GM12878 (cell line): ENCODE results near the gene ELAVL3. TPM values are rescaled to one million over a fixed set of nuclear protein-coding genes. Genes with fewer than 3 reads are reported as not detected.

Source experiments
- ATAC-seq: fragments of 200-7000 bp; cut with Tn5 transposase; 3 replicates; pipeline ENCODE4 v1.9.1; 2020; ENCODE audit warnings: mild to moderate bottlenecking, moderate library complexity
- BruUV-seq: library from RNA; stranded (reverse); fragments of 400-500 nt; replicated peaks from 2 replicates; lab custom pipeline; 2021; lab: Mats Ljungman, UMichigan
- CTCF ChIA-PET: fragments of 300-600 bp; sonication (Branson Sonifier 250); formaldehyde crosslinking; extraction: SDS; loops from one replicate; lab custom pipeline; 2021; ENCODE audit warnings: inconsistent platforms; lab: Yijun Ruan, JAX
- POLR2A ChIA-PET: fragments of 350-600 bp; formaldehyde crosslinking; extraction: SDS; loops from one replicate; lab custom pipeline; 2021; ENCODE audit warnings: inconsistent platforms; lab: Charles Lee
- RAD21 ChIA-PET: fragments of 300-600 bp; sonication (Branson Sonifier 250); formaldehyde crosslinking; loops from one replicate; lab custom pipeline; 2023; ENCODE audit warnings: antibody characterized with exemption; ENCODE audit not compliant: unreplicated experiment; lab: Charles Lee
- SMC1A ChIA-PET: fragments of 300-600 bp; sonication (Branson Sonifier 250); formaldehyde crosslinking; loops from one replicate; lab custom pipeline; 2023; ENCODE audit not compliant: unreplicated experiment, uncharacterized antibody; lab: Charles Lee
- DNase-seq: peaks from one replicate; pipeline ENCODE4 v3.0.0-alpha.2; 2011; ENCODE audit warnings: low read depth, low spot score
- FAIRE-seq: peaks from 3 replicates; lab custom pipeline; 2011; peaks lifted over from hg19 to GRCh38; lab: Jason Lieb, UNC
- H2AFZ ChIP-seq: 2 replicates; pipeline ENCODE4 v1.6.0; 2011; ENCODE audit warnings: low read depth, low read length, control low read depth; ENCODE audit not compliant: control insufficient read depth
- H3K27ac ChIP-seq: 2 replicates; pipeline ENCODE4 v1.5.1; 2011; ENCODE audit warnings: control low read depth; ENCODE audit not compliant: control insufficient read depth, insufficient read depth
- H3K27me3 ChIP-seq, 2 experiments: replicated peaks in 1 of 2; 2 replicates each; pipeline versions ENCODE4 v1.6.0 to v1.6.1; 2011; ENCODE audit warnings: low read length in 1 of 2; ENCODE audit not compliant: control insufficient read depth in 2 of 2, insufficient read depth in 2 of 2
- H3K36me3 ChIP-seq, 2 experiments: 2 replicates each; pipeline ENCODE4 v1.5.1; 2011; ENCODE audit warnings: low read length in 1 of 2; ENCODE audit not compliant: control insufficient read depth in 2 of 2, insufficient read depth in 2 of 2
- H3K4me1 ChIP-seq: 2 replicates; pipeline ENCODE4 v1.6.1; 2011; ENCODE audit warnings: mild to moderate bottlenecking, low read length, moderate library complexity, mixed read lengths; ENCODE audit not compliant: control insufficient read depth, insufficient read depth
- H3K4me2 ChIP-seq: 2 replicates; pipeline ENCODE4 v1.6.0; 2011; ENCODE audit warnings: control low read depth; ENCODE audit not compliant: control insufficient read depth, insufficient read depth
- H3K4me3 ChIP-seq: fragments of 200-600 bp; sonication (generic); 2 replicates; pipeline ENCODE4 v1.5.1; 2016
- H3K79me2 ChIP-seq: 2 replicates; pipeline ENCODE4 v1.6.0; 2011; ENCODE audit warnings: low read length; ENCODE audit not compliant: control insufficient read depth, insufficient read depth
- H3K9ac ChIP-seq: 2 replicates; pipeline ENCODE4 v1.8.0; 2011; ENCODE audit warnings: low read length, control low read depth, mixed read lengths; ENCODE audit not compliant: control insufficient read depth, insufficient read depth
- H3K9me3 ChIP-seq: replicated peaks from 3 replicates; pipeline ENCODE4 v1.5.1; 2011; ENCODE audit warnings: mild to moderate bottlenecking, low read length; ENCODE audit not compliant: control insufficient read depth, insufficient read depth
- H4K20me1 ChIP-seq: 2 replicates; pipeline ENCODE4 v1.6.0; 2011; ENCODE audit not compliant: control insufficient read depth, insufficient read depth
- SIX5 ChIP-seq: IDR thresholded peaks from 2 replicates; pipeline ENCODE4 v1.6.1; 2011; ENCODE audit warnings: mild to moderate bottlenecking, low read depth, low read length, moderate library complexity; ENCODE audit not compliant: severe bottlenecking
- SMC3 ChIP-seq: IDR thresholded peaks from 2 replicates; pipeline ENCODE4 v1.6.1; 2011; ENCODE audit warnings: low read length, improper control_type of control experiment, borderline replicate concordance
- YY1 ChIP-seq: IDR thresholded peaks from 2 replicates; pipeline ENCODE4 v1.6.1; 2011; ENCODE audit warnings: low read depth, mild to moderate bottlenecking, low read length
- ZNF384 ChIP-seq: IDR thresholded peaks from 2 replicates; pipeline ENCODE4 v1.6.1; 2012; ENCODE audit warnings: low read depth, mild to moderate bottlenecking, low read length, improper control_type of control experiment, borderline replicate concordance
- WGBS: methylation state at CpG from one replicate; pipeline ENCODE4 v1.1.6; 2016; ENCODE audit warnings: low lambda C conversion rate; ENCODE audit not compliant: insufficient replicate concordance, insufficient coverage; ENCODE audit errors: missing lambda C conversion rate; 5-methylcytosine and 5-hydroxymethylcytosine counted together
- in situ Hi-C: fragments of 300-500 bp; cut with MboI; formaldehyde crosslinking; loops from 9 replicates; pipeline ENCODE4 v1.14.3; 2018; ENCODE audit warnings: mixed read lengths
- intact Hi-C: fragments of 100-400 bp; cut with micrococcal nuclease; formaldehyde crosslinking; loops from one replicate; pipeline ENCODE4 v1.14.2; 2022; ENCODE audit not compliant: unreplicated experiment
- polyA plus RNA-seq, 11 experiments: library from polyadenylated mRNA; depleted of rRNA in 4 of 11; unstranded in 6 of 11; stranded (reverse) in 5 of 11; fragments of >200 nt; fragmentation: Nextera tagmentation in 4 of 11; fragmentation: Illumina TruSeq in 1 of 11; extraction: Ambion mirVana in 4 of 11; extraction: Trizol in 1 of 11; gene quantifications; 1 replicate in 1 of 11; 2 replicates in 10 of 11; pipeline versions ENCODE4 v1.2.1 to v1.2.3, GENCODE V29; 2011 to 2016; ENCODE audit warnings: inconsistent platforms in 2 of 11, missing spikeins in 2 of 11, low read depth in 1 of 11
- total RNA-seq, 4 experiments: library from RNA; depleted of rRNA in 3 of 4; stranded (reverse); fragments of >200 nt in 3 of 4; fragmentation: Illumina TruSeq in 1 of 4; extraction: Trizol in 1 of 4; gene quantifications; 2 replicates each; pipeline versions ENCODE4 v1.2.1 to v1.2.3, GENCODE V29; 2013 to 2021
- TF ChIP-seq, protein P1 (sequence below), 3 experiments: IDR thresholded peaks in 2 of 3; conservative IDR thresholded peaks in 1 of 3; 2 replicates each; pipeline ENCODE4 v1.5.1; 2011; ENCODE audit warnings: low read depth in 3 of 3, low read length in 3 of 3, mild to moderate bottlenecking in 3 of 3, control low read depth in 2 of 3, moderate library complexity in 2 of 3, inconsistent platforms in 1 of 3, mixed read lengths in 1 of 3; ENCODE audit not compliant: control insufficient read depth in 2 of 3, insufficient read depth in 1 of 3; ENCODE audit errors: extremely low read depth in 1 of 3
- TF ChIP-seq, protein P2 (sequence below): fragments of 450-650 bp; IDR thresholded peaks from 2 replicates; pipeline ENCODE4 v1.6.1; 2016; ENCODE audit warnings: mild to moderate bottlenecking

ELAVL3 gene
- total and polyA plus RNA-seq, 10 of the 15 experiments (the other 5 are each of a cell fraction or from before 2014, with no cell fraction given) = under 0.01 to 0.05 (median 0.01) TPM; not detected in 7

DNA sequence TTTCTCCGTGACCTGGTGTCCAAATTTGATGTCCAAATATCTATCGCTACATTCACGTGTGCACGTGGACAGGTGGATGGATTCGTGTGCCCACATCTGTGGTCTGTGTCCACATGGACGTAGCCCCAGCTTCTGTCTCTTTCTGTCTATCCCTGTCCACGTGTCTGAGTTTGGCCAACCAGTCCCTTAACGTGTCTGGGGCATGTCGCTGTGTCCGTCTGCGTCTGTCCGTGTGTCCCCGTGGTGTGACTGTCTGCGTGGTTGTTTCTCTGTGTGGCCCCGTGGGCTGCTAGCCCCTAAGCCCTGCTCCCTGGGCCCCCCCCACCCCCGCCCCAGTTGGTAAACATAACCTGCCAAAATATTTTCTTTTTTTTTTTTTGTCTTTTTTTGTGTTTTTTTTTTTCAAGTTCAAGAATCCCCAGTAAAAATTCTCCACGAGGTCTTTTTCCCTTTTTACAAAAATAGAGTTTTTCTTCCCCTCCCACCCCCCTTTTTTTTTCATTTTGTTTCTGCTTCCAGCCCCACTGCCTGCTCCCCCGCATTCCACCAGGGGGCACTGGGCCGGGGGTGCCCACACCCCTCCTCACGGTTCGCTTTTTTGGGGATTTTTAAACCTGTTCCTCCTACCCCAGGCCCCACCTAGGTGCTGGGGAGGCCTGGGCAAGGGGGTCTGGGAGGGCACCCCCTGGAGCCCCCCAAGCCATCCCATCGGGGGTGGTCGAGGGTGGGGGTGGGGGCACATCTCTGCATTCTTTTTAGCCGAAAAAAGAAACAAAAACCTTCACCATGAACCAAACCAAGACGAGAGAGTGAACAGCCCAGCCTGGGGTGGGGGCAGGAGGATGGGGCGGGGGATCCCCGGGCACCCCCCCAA lies 27.1 kb downstream of the ELAVL3 start:
- H3K4me3 ChIP-seq = no peak overlapping the region
- no peak overlapping the region for H3K4me2 ChIP-seq
- SMC1A ChIA-PET = no interaction called here
- H3K27ac ChIP-seq = no peak overlapping the region
- CTCF ChIA-PET = no interaction called here
- in situ Hi-C loops = no loop called here
- no peaks in the 10 kb centered on the region for H4K20me1 ChIP-seq
- no TSS peak for BruUV-seq
- ATAC-seq (0 out of 3 replicates have a peak, but pooled peaks have one; percentile 23), FAIRE-seq (no peak), DNase-seq (no peak)
- 40% methylated on average over 25 of the region's 27 CpGs for WGBS
- intact Hi-C loops = no loop called here
- POLR2A ChIA-PET = no interaction called here
- no peak overlapping the region for H3K9ac ChIP-seq
- H2AFZ ChIP-seq = no peak overlapping the region
- TF ChIP-seq SIX5 (no peak), ZNF384 (no peak), SMC3 (peak; percentile 38; the same call in 1 of the 2 replicates), YY1 (0 out of 2 replicates have a peak, but pooled peaks have one; percentile 14)
- TF ChIP-seq, protein P1, sequence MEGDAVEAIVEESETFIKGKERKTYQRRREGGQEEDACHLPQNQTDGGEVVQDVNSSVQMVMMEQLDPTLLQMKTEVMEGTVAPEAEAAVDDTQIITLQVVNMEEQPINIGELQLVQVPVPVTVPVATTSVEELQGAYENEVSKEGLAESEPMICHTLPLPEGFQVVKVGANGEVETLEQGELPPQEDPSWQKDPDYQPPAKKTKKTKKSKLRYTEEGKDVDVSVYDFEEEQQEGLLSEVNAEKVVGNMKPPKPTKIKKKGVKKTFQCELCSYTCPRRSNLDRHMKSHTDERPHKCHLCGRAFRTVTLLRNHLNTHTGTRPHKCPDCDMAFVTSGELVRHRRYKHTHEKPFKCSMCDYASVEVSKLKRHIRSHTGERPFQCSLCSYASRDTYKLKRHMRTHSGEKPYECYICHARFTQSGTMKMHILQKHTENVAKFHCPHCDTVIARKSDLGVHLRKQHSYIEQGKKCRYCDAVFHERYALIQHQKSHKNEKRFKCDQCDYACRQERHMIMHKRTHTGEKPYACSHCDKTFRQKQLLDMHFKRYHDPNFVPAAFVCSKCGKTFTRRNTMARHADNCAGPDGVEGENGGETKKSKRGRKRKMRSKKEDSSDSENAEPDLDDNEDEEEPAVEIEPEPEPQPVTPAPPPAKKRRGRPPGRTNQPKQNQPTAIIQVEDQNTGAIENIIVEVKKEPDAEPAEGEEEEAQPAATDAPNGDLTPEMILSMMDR (IDR thresholded peaks at IDR 0.05 in 2 of 3, conservative IDR thresholded peaks at IDR 0.05 in 1 of 3; ENCODE audit: control insufficient read depth in 2 of 3, extremely low read depth in 1 of 3, insufficient read depth in 1 of 3, low read depth in 3 of 3, low read length in 3 of 3) = peak; percentile 32 to 64 (median 41)
- TF ChIP-seq, protein P2, sequence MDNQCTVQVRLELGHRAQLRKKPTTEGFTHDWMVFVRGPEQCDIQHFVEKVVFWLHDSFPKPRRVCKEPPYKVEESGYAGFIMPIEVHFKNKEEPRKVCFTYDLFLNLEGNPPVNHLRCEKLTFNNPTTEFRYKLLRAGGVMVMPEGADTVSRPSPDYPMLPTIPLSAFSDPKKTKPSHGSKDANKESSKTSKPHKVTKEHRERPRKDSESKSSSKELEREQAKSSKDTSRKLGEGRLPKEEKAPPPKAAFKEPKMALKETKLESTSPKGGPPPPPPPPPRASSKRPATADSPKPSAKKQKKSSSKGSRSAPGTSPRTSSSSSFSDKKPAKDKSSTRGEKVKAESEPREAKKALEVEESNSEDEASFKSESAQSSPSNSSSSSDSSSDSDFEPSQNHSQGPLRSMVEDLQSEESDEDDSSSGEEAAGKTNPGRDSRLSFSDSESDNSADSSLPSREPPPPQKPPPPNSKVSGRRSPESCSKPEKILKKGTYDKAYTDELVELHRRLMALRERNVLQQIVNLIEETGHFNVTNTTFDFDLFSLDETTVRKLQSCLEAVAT = peak; percentile 88
- H3K4me1 ChIP-seq = 0 out of 2 replicates have a peak, but pooled peaks cover 4% of the 10 kb centered on the region
- RAD21 ChIA-PET = interaction anchor here (2.2 kb wide), 1 partner anchor 73 kb away, joined by 19 read pairs; no protein-coding TSS in a partner anchor
- no peaks in the 10 kb centered on the region for H3K9me3 ChIP-seq
- H3K27me3 ChIP-seq = no peaks in the 10 kb centered on the region
- no peaks in the 10 kb centered on the region for H3K79me2 ChIP-seq
- peaks cover 0 to 5% of the 10 kb centered on the region in 2 experiments; a peak in 2 of 4 replicates for H3K36me3 ChIP-seq
